H7 (cell line): ENCODE results near the gene PHOX2B. TPM values are rescaled to one million over a fixed set of nuclear protein-coding genes. Genes with fewer than 3 reads are reported as not detected.

Experiments
- DNase-seq: peaks from one replicate; pipeline ENCODE4 v3.0.0; 2012
- H3K27me3 ChIP-seq: 2 replicates; pipeline ENCODE4 v1.6.0; 2011; ENCODE audit warnings: mild to moderate bottlenecking, low read length; ENCODE audit not compliant: control insufficient read depth, insufficient read depth
- H3K36me3 ChIP-seq: replicated peaks from 2 replicates; pipeline ENCODE4 v1.5.1; 2011; ENCODE audit warnings: low read length; ENCODE audit not compliant: control insufficient read depth, insufficient read depth
- H3K4me3 ChIP-seq: 2 replicates; pipeline ENCODE4 v1.5.1; 2011; ENCODE audit warnings: low read depth, mild to moderate bottlenecking, control low read depth, low read length, moderate library complexity; ENCODE audit not compliant: insufficient read depth
- total RNA-seq: library from RNA; depleted of rRNA; stranded (reverse); fragments of >200 nt; shearing (Covaris generic); gene quantifications from 2 replicates; pipeline ENCODE4 v1.2.3, GENCODE V29; 2014; rRNA removed

PHOX2B gene
- total RNA-seq, 1 experiment from 2014 or later: not detected

DNA sequence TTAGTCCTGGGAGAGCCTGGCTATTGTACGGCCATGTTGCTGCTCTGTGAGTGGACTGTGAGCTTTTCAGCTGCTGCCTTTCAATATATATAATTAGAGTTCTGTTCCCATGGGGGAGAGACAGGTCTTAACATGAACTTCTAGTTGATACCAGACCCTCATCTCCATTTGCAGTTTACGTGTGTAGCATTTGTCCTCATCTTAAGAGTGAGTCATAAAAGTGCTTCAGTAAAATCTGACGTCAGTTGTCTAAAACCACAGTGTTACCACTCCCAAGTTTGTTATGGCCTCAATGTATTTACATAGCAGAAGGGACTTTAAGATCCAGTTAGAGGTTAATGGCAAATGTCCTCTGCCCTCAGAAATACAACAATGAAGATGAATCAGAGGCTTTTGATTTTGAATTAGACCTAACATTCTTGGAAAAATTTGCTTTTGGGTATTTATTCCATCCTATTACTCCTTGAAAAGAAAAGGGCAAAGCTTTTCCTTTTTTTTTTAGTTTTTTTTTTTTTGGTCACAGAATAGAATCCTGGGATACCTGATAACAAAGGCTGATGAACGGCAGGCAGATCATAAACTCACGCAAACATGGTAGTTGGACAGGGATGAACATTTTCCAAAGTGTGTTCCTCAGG lies 38.6 kb downstream of the PHOX2B start:
- H3K4me3 ChIP-seq: no peak overlapping the region
- H3K36me3 ChIP-seq: no peaks in the 10 kb centered on the region
- no peaks in the 10 kb centered on the region for H3K27me3 ChIP-seq
- DNase-seq: no peak

DNA sequence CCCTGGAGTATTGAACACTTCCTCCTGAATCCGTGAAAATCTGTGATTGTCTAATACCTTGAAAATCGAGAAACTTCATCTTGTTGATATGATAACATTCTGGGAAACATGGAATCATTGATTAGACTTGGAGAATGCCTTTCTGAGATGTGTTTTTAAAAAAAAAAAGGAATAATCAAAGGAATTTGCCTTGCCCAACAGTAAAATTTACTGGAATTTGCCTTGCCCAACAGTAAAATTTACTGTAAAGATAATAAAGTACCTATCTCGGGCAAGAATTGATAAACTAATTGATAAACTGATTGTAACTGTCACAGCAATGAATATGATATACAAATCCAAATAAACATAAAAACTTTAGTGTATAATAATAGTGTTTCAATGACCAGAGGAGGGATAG lies 44.7 kb downstream of the PHOX2B start:
- Histone ChIP-seq H3K27me3 (no peaks in the 10 kb centered on the region; the same call in 1 of the 2 replicates), H3K36me3 (no peaks in the 10 kb centered on the region), H3K4me3 (no peak overlapping the region)
- no peak for DNase-seq

DNA sequence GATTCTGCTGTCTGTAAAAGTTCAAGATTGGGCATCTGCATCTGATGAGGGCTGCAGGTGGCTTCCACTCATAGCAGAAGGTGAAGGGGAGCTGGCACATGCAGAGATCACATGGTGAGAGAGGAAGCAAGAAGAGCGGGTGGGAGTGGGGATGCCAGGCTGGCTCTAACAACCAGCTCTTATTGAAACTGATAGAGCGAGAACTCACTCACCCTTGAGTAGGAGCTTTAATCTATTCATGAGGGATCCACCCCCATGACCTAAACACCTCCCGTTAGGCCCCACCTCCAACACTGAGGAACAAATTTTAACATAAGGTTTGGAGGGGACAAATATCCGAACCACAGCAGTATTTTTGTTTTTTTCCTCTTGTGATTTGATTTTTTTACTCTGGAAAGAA lies 45.8 kb downstream of the PHOX2B start:
- H3K36me3 ChIP-seq: no peaks in the 10 kb centered on the region
- no peak overlapping the region for H3K4me3 ChIP-seq
- no peaks in the 10 kb centered on the region; the same call in 1 of the 2 replicates for H3K27me3 ChIP-seq
- no peak for DNase-seq

DNA sequence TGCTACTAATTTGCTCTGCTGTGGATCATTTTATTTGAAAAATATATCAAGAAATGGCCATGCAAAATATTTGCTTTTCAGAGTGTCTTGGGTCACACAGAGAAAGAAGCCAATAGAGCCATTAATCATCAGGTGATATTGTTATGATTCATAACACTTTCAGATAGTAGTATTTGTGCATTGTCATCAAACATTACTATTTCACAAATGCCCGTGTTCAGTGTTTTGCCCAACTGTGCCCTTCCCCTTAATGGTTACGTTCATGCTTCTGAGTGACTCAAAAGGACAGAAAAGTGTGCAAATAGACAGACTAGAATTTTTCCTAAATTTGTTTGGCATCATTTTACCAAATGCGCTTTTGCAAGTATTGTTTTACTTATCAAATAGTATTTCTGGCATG lies 46.5 kb downstream of the PHOX2B start:
- no peaks in the 10 kb centered on the region; the same call in 1 of the 2 replicates for H3K27me3 ChIP-seq
- H3K36me3 ChIP-seq: no peaks in the 10 kb centered on the region

DNA sequence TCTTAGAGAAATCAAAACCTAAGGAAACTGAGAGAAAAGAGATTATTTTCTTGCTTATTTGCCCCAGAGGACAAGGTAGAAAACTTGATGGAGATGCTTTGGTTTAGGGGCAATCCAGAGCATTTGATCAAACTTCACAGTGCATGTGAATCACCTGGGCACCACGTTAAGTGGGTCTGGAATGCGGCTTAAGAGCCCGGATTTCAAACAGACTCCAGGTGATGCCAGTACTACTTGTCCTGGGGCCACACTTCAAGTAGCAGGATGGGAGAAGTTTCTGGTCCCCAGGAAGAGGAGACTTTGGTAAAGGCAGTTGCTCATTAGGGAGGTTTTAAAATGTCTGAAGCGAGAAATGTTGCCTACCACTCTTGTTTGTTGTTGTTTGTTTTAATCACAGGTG lies 51.8 kb downstream of the PHOX2B start:
- peak; percentile 2 for DNase-seq
- Histone ChIP-seq H3K27me3 (no peaks in the 10 kb centered on the region; the same call in 1 of the 2 replicates), H3K36me3 (no peaks in the 10 kb centered on the region), H3K4me3 (no peak overlapping the region)

More for the DNA sequence above, 46.5 kb downstream of the PHOX2B start:
- no peak for DNase-seq
- H3K4me3 ChIP-seq: no peak overlapping the region

DNA sequence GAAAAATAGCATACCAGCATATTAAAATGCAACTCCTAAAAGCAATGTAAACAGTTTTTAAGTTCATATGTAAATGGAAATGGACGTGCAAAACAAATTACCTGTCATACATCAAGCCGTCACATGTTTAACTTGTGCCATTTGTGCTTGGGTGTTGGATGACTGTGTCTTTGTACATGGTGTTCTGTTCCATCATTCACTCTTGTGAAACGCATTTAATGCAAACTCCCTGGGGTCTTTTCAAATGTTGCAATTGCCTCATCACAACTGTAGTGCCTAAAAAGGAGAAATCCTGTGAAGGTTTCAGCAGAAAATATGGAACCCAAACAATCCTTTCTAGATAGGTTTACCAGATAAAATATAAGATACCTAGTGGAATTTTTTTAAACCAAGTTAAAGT lies 52.4 kb downstream of the PHOX2B start:
- Histone ChIP-seq H3K4me3 (no peak overlapping the region), H3K27me3 (no peaks in the 10 kb centered on the region; the same call in 1 of the 2 replicates), H3K36me3 (no peaks in the 10 kb centered on the region)
- no peak for DNase-seq

Other genes with a start within 250 kb of the PHOX2B start
- 0.76 and 0.85 TPM in 2 replicates for gene LIMCH1, start 210.6 kb downstream of the PHOX2B start, total RNA-seq
- 42.7 and 61.7 TPM in 2 replicates for gene TMEM33, start 186.7 kb upstream of the PHOX2B start, total RNA-seq
- 0.14 and 0.37 TPM in 2 replicates for gene DCAF4L1, start 233.0 kb upstream of the PHOX2B start, total RNA-seq
- gene SLC30A9, start 241.8 kb upstream of the PHOX2B start, total RNA-seq: 55.5 and 64.7 TPM in 2 replicates